DMS 273 (cell line): ENCODE results near the gene PRKCQ.
"Not testable (repeated sequence)": the region's sequence is repeated elsewhere in the genome, so short reads cannot be mapped to it uniquely, and the experiment has no call there.

Experiments used
- DNase-seq: peaks from one replicate; lab custom pipeline; 2025; ENCODE audit not compliant: unreplicated experiment; lab: John Stamatoyannopoulos, UW

Gene PRKCQ

GRCh38 chr10:6463366-6463765, 116.7 kb downstream of the PRKCQ start:
- DNase-seq = no peak

- no peak for DNase-seq
Measured at GRCh38 chr10:6461961-6462360, 118.1 kb downstream of the PRKCQ start.

GRCh38 chr10:6460861-6461409, 119.1 kb downstream of the PRKCQ start:
- DNase-seq = no peak

- no peak for DNase-seq
Measured at GRCh38 chr10:6458814-6459213, 121.3 kb downstream of the PRKCQ start.

- DNase-seq = no peak
Measured at GRCh38 chr10:6457376-6457775, 122.7 kb downstream of the PRKCQ start.

- no peak for DNase-seq
Measured at GRCh38 chr10:6456067-6456466, 124.0 kb downstream of the PRKCQ start.

GRCh38 chr10:6455592-6455991, 124.5 kb downstream of the PRKCQ start:
- DNase-seq = no peak

- DNase-seq = no peak
Measured at GRCh38 chr10:6446711-6447110, 133.4 kb downstream of the PRKCQ start.

GRCh38 chr10:6445671-6446316, 134.3 kb downstream of the PRKCQ start:
- DNase-seq = peak; percentile 41

GRCh38 chr10:6439875-6440274, 140.2 kb downstream of the PRKCQ start:
- not testable (repeated sequence) for DNase-seq

GRCh38 chr10:6431861-6432260, 148.2 kb downstream of the PRKCQ start:
- DNase-seq = no peak

GRCh38 chr10:6431186-6431585, 148.9 kb downstream of the PRKCQ start:
- DNase-seq = no peak

- no peak for DNase-seq
Measured at GRCh38 chr10:6430423-6430980, 149.6 kb downstream of the PRKCQ start.

- no peak for DNase-seq
Measured at GRCh38 chr10:6427357-6427959, 152.6 kb downstream of the PRKCQ start.

GRCh38 chr10:6426317-6426716, 153.8 kb downstream of the PRKCQ start:
- DNase-seq = no peak

GRCh38 chr10:6423413-6424170, 156.5 kb downstream of the PRKCQ start:
- no peak for DNase-seq

GRCh38 chr10:6423004-6423403, 157.1 kb downstream of the PRKCQ start:
- no peak for DNase-seq

GRCh38 chr10:6418613-6419216, 161.4 kb downstream of the PRKCQ start:
- no peak for DNase-seq

- no peak for DNase-seq
Measured at GRCh38 chr10:6418167-6418566, 161.9 kb downstream of the PRKCQ start.

GRCh38 chr10:6416892-6417512, 163.1 kb downstream of the PRKCQ start:
- peak; percentile 51 for DNase-seq

- DNase-seq = no peak
Measured at GRCh38 chr10:6411436-6411835, 168.6 kb downstream of the PRKCQ start.
